CD4-positive, alpha-beta T cell treated with Interleukin-17A for 1 hour (primary cell): ENCODE data around the gene C13orf46.
"Not testable (repeated sequence)": the region's sequence is repeated elsewhere in the genome, so short reads cannot be mapped to it uniquely, and the experiment has no call there.

ENCODE experiments used
- DNase-seq: peaks from one replicate; pipeline ENCODE4 v3.0.0-alpha.2; 2020

C13orf46 gene

GRCh38 chr13:113920606-113921286 is 53.1 kb downstream of the C13orf46 start:
- no peak for DNase-seq

- DNase-seq: no peak
Measured at GRCh38 chr13:113919761-113920559, 53.9 kb downstream of the C13orf46 start.

DNA sequence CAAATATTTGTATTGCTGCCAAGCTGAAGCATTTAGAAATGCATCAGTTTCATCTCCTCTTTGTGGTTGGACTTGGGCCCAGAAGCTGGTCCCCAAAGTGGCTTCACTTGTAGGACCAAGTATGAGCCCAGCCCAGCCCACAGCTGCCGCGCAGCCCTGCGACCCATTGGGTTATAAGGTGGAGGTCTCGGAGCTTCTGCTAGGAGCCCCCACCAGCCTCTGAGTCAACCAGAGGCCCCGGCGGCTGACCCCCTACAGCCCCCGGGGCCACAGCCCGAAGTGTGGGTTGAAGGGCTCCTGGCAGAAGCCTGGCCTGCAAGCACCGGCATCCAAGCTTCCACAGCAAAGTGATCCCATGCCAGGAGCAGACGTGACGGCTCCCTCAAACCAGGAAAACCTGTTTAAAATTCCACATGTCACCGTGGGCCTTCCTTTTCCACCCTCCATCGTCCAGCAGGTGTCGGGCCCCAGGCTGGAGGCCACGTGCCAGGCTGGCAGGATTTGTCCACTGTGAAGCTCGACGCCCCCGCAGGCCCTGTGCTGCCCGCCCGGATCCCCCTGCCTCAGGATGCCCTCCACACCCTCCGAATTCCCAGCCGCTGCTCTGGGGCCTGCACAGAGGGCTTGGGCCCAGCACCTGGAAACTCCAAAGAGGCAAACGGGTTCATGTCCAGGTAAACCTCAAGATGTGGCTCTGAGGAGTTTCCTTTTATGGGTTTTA is 54.7 kb downstream of the C13orf46 start:
- DNase-seq: no peak

DNA sequence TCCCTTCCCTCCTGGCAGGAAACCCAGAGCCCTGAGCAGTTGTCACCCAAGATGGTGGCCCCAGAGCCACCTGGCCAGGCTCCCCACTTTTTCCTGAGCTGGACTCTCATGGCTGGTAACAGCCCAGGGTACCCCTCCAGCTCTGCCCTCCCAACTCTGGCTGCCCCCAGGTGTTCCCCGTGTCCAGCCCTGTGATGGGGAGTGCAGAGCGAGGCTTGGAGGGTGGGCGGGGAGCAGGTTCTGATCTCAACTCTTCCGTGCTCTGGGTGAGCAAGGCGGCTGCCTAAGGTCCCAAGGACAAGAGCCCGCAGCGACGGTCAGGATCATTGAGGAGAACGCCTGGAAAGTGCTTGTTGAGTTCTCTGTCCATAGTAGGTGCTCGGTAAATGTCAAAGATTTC is 55.3 kb downstream of the C13orf46 start:
- DNase-seq: no peak

- no peak for DNase-seq
Measured at GRCh38 chr13:113917594-113918371, 56.1 kb downstream of the C13orf46 start.

DNA sequence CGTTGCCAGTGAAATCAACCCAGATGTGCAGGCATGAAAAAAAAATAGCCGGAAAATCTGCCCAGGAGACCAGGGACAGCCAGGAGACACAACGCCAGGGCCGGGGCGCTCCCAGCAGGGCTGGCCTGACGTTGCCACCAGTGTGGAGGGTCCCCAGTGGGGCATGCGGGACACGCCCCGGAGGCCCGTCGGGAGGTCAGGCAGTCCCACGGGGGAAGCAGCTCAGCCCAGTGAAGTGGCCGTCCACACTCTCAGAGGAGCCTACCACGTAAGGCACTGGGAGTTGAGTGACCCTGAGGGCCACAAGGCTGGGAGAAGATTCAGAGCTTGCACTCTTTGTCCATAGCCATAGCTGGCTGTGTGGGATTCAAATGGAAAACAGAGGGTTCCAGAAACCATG is 56.8 kb downstream of the C13orf46 start:
- DNase-seq: no peak

DNA sequence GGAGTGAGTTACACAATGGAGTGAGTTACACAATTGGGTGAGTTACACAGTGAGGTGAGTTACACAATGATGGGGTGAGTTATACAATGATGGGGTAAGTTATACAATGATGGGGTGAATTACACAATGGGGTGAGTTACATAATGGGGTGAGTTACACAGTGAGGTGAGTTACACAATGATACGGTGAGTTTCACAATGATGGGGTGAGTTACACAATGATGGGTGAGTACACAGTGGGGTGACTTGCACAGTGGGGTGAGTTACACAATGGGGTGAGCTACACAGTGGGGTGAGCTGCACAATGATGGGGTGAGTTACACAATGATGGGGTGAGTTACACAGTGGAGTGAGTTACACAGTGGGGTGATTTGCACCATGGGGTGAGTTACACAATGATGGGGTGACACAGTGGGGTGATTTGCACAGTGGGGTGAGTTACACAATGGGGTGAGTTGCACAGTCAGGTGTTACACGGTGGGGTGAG is 57.5 kb downstream of the C13orf46 start:
- no peak for DNase-seq

DNA sequence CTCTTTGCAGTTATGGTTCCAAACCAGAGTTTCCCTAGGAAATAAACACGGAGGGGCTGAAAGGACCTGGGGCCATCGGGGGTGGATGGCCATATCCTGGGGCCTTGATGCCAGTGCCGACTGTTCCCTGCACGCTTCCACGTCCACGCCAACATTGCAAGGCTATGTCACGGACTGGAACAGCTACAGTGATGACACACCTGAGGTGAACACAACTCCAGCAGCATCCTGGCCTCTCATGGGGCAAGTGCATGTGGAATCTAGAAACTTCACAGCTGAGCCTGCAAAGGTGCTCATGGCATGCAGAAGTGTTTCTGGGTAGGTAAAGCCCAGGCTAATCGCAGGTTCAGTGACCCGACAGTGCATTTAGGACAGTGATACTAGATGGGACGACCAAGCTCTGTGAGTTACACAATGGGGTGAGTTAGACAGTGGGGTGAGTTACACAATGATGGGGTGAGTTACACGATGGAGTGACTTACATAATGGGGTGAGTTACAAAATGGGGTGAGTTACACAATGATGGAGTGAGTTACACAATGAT is 58.0 kb downstream of the C13orf46 start:
- no peak for DNase-seq

DNA sequence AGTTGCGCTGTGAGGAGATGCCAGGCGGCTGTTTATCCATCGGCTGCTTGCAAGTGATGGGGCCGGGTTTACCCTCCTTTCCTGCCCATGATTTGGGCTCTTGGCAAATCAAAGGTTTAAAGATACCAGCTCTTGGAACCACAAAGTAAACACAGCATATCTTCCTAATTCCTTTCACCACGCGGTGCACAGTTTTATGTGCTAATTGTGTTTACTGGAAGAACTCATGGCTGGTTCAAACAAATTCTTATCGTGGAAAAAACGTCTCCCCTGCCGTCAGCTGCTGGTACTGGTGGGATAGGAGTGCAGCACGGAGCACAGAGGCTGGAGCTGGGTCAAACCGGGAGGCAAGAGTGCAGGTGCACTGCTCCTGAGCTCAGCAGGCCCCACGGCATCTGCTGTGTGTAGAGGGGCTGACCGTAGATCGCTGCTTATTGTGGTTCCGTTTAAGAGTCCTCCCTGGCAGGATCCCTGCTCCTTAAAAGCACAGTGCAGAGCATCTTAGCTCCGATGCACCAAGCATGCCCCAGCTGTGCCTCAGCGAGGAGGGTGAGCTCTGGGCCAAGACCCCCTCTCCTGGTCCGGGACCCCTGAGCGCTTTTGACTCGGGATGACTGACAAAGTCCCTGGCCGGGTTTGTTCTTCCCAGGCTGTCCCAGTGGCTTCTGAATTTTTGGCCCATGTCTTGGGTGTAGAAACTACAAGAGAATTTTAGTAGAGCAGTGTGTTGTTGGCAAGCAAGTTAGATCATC is 58.7 kb downstream of the C13orf46 start:
- no peak for DNase-seq

GRCh38 chr13:113914333-113915011 is 59.4 kb downstream of the C13orf46 start:
- no peak for DNase-seq

DNA sequence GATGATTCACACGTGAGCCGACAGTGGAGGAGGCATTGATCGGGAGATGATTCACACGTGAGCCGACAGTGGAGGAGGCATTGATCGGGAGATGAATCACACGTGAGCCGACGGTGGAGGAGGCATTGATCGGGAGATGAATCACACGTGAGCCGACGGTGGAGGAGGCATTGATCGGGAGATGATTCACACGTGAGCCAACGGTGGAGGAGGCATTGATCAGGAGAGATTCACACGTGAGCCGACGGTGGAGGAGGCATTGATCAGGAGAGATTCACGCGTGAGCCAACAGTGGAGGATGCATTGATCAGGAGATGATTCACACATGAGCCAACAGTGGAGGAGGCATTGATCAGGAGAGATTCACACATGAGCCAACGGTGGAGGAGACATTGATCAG is 60.0 kb downstream of the C13orf46 start:
- DNase-seq: not testable (repeated sequence)

- DNase-seq: not testable (repeated sequence)
Measured at GRCh38 chr13:113913408-113913807, 60.5 kb downstream of the C13orf46 start.

- DNase-seq: no peak
Measured at GRCh38 chr13:113912596-113912995, 61.3 kb downstream of the C13orf46 start.

DNA sequence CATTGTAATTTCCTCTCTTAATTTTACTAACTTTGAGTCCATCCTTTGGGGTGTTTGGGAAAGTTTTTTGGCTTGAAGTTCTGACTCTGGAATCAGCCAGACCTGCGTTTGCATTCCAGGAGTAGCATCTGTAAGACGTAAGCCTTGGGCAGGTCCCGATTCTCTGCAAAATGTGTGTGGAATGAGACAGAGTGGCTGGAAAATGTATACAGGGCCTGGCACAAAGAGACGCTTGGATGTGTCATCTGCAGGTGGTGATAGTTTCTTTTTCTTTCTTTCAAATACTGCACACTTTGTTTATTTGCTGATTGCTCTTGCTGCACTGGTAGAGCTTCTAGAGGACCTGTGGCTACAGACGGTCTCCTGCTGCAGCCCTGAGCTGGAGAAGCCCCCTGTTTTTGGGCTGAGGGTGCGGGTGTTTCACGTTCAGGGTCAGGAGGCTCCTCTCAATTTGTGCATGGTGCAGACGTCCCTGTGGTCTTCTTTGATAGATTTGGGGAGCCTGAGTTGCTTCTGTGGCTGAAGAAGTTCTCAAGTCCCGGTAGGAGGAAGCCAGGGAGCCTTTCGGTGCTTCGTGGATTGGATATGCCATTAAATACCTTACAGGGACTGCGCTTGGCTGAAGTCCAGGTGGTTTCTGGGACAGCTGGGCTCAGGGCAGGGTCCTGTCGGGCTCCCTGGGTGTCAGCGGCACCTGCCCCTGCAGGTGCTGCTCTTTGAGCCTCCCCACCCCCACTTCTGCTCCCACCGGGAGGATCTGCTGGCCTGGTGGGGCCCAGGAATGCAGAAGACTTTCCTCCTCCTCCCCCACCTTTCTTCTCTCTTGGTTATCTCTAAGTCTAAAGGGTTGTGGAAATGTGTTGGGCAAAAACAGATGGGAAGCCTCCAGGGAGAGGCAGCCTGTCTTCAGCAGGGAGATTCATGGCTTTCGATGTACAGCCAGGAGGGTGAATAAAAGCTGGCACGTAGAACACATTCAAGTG is 66.0 kb downstream of the C13orf46 start:
- no peak for DNase-seq

DNA sequence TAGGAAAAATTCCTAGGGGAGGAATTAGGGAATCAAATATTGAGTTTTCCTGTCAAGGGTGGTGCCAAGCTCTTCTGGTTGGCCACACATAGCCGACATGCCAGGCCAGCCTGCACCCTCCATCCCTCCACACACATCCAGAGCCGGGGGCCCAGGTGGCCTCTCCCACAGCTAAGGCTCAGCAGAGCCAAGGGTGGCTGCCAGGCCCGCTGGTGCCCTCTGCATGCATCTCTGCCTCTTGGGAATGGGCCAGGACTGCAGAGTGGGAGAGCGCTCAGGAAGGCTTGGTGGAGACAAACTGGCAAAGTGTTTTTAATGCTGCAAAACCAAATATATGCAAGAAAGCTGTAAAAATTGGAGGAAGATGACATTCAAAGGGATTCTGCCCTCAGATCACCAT is 67.3 kb downstream of the C13orf46 start:
- no peak for DNase-seq

DNA sequence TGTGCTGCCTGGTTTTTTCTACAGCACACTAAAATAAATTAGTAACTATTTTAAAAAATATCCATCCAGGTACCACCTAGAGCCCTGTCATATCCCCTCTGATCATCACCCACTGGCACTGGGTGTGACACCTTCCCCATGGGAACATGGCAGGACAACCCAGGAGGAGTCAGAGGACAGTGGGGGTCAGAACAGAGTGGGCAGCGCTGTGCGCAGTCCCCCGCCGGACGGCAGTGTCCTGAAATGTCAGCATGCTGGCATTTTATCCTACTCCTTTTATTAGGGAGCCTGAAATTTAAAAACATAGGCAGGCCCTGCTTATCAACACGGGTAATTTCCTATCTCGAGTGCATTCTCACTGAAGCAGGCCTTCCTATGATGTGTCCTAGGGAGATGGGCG is 67.9 kb downstream of the C13orf46 start:
- no peak for DNase-seq

DNA sequence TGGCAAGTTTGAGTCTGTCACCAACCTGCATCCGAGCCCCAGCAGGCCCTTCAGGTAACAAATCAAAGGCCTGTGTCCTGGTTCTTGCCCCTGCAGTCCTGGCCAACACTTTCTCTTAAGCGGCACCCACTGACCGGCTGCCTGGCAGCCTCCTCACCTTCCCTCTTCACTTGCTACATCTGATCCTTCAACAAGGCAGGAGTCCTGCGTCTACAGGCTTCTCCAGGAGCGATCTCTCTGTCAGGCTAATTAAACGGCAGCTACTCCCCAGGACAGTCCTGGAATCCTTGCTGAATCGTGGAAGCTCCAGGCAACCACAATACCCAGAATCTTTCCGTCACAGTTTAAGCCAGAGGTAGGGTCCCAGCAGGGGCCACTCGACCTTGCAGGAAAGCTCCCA is 68.9 kb downstream of the C13orf46 start:
- no peak for DNase-seq

DNA sequence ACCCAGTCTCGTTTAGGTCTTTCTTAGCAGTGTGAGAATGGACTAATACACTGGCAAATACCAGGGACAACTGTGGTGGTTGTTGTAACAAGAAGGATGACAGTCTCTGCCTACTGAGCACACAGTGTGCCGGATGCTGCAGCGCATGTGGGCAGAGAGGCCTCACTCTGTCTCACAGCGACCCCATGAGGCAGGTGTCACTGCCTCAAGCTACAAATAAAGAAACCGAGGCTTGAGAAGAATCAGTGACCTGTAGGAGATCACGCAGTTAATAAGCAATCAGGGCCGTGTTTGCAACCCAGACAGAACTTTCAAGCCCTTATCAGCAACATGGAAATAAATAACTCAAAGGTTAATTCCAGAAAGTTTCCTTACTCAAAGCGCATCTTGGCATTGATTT is 69.5 kb downstream of the C13orf46 start:
- DNase-seq: peak; percentile 39

DNA sequence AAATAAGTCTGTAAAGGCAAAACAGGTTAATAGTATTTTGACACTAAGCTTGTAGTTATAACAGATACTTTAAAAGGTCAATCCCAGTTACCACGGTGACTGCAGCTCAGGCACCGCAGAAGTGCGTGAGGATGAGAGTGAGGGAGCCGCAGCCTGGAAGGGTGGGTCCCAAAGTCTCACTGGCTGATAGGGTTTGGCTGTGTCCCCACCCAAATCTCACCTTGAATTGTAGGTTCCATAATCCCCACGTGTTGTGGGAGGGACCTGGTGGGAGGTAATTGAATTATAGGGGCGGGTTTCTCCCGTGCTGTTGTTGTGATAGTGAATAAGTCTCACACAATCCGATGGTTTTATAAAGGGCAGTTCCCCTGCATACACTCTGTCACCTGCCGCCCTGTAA is 70.0 kb downstream of the C13orf46 start:
- no peak for DNase-seq
